GM08714 (cell line): ENCODE measurements around the gene ZNF708.
"Not testable (repeated sequence)": the region's sequence is repeated elsewhere in the genome, so short reads cannot be mapped to it uniquely, and the experiment has no call there.

Experiments used
- H3K4me3 ChIP-seq: fragments of 200-500 bp; sonication (Bioruptor generic); 2 replicates; pipeline ENCODE4 v1.5.1; 2014; ENCODE audit warnings: mild to moderate bottlenecking, low read length, inconsistent platforms
- ZNF274 ChIP-seq: IDR thresholded peaks from 2 replicates; pipeline ENCODE4 v1.6.1; 2012; ENCODE audit warnings: mild to moderate bottlenecking, low read depth, low read length

The ZNF708 gene

DNA sequence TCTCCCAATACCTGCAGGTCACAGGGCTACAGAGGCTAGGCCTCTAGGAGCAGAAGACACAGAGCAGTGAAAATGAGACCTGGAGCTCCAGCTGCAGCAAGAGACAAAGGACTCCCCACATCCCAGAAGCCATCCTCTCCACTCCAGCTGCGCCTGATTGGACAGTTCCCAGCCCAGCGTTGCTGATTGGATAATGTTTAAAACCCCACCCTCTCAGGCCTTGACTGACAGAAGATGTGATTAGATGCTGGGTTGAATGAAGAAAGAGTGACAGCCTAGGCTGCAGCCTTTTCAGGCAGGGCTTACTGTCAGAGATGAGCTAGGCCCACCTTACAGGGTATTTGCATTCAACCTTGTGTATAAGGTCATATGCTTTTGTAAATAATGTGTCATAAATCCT is 59.4 kb downstream of the ZNF708 start:
- no peak overlapping the region for H3K4me3 ChIP-seq
- TF ChIP-seq ZNF274, result no peak

DNA sequence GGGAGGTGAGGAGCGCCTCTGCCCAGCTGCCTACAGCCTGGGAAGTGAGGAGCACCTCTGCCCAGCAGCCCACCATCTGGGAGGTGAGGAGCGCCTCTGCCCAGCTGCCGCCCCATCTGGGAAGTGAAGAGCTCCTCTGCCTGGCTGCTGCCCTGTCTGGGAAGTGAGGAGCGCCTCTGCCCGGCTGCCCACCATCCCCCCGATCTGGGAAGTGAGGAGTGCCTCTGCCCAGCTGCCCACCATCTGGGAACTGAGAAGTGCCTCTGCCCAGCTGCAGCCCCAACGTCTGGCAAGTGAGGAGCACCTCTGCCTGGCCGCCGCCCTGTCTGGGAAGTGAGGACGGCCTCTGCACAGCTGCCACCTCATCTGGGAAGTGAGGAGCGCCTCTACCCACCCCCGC is 64.3 kb downstream of the ZNF708 start:
- H3K4me3 ChIP-seq, result no peak overlapping the region
- no peak for TF ChIP-seq ZNF274

DNA sequence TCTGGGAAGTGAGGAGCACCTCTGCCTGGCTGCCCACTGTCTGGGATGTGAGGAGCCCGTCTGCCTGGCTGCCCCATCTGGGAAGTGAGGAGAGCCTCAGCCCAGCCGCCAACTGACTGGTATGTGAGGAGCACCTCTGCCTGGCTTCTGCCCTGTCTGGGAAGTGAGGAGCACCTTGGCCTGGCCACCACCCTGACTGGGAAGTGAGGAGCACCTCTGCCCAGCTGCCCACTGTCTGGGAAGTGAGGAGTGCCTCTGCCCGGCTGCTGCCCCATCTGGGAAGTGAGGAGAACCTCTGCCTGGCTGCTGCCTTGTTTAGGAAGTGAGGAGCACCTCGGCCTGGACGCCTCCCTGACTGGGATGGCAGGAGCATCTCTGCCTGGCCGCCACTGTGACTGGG is 64.8 kb downstream of the ZNF708 start:
- H3K4me3 ChIP-seq, result no peak overlapping the region
- TF ChIP-seq ZNF274, result no peak

DNA sequence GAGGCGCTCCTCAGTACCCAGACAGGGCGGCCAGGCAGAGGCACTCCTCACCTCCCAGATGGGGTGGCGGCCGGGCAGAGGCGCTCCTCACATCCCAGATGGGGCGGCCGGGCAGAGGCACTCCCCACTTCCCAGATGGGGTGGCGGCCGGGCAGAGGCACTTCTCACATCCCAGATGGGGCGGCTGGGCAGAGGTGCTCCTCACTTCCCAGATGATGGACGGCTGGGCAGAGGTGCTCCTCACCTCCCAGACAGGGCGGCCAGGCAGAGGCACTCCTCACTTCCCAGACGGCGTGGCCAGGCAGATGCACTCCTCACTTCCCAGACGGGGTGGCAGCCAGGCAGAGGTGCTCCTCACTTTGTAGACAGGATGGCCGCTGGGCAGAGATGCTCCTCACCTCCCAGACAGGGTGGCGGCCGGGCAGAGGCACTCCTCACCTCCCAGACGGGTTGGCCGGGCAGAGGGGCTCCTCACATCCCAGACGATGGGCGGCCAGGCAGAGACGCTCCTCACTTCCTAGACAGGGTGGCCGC is 68.3 kb downstream of the ZNF708 start:
- not testable (repeated sequence) for H3K4me3 ChIP-seq

DNA sequence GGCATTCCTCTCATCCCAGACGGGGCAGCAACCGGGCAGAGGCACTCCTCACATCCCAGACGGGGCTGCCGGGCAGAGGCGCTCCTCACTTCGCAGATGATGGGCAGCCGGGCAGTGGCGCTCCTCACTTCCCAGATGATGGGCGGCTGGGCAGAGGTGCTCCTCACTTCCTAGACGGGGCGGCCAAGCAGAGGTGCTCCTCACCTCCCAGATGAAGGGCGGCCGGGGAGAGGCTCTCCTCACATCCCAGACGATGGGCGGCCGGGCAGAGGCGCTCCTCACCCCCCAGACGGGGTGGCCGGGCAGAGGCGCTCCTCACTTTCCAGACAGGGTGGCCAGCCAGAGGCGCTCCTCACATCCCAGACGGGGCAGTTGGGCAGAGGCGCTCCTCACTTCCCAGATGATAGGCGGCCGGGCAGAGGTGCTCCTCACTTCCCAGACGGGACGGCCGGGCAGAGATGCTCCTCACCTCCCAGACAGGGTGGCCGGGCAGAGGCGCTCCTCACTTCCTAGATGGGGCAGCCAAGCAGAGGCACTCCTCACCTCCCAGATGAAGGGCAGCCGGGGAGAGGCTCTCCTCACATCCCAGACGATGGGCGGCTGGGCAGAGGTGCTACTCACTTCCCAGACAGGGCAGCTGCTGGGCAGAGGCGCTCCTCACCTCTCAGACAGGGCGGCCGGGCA is 68.9 kb downstream of the ZNF708 start:
- no peak for TF ChIP-seq ZNF274
- H3K4me3 ChIP-seq, result no peak overlapping the region

DNA sequence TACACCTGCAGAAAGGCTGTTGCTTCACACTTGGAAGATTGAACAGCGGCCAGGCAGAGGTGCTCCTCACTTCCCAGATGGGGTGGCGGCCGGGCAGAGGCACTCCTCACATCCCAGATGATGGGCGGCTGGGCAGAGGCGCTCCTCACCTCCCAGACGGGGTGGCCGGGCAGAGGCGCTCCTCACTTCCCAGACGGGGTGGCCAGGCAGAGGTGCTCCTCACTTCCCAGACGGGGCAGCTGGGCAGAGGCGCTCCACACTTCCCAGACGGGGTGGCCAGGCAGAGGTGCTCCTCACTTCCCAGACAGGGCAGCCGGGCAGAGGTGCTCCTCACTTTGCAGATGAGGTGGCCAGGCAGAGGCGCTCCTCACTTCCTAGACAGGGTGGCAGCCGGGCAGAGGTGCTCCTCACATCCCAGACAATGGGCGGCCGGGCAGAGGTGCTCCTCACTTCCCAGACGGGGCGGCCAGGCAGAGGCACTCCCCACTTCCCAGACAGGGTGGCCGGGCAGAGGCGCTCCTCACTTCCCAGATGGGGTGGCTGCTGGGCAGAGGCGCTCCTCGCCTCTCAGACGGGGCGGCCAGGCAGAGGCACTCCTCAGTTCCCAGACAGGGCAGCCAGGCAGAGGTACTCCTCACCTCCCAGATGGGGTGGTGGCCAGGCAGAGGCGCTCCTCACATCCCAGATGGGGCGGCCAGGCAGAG is 69.6 kb downstream of the ZNF708 start:
- H3K4me3 ChIP-seq, result not testable (repeated sequence)

DNA sequence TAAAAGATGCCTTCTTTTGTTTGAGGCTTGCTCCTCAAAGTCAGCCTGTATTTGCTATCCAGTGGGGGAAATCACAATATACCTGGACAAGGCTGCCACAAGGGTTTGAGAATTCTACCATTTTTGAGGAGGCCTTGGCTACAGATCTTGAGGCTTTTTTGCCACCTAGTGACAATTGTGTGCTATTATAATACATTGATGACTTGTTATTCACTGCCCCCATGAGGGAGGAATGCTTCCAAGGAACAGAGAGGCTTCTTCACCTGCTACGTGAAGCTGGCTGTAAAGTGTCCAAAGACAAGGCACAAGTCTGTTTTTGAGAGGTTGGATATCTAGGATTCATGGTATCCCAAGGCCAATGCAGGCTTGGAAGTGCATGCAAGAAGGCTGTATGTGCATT is 72.5 kb downstream of the ZNF708 start:
- no peak for TF ChIP-seq ZNF274
- H3K4me3 ChIP-seq, result no peak overlapping the region
